ENCODE results near the gene OR13J1.
A peak's percentile ranks its signal among the peaks of the same experiment; 100 is the strongest.
"Not testable (repeated sequence)": the region's sequence is repeated elsewhere in the genome, so short reads cannot be mapped to it uniquely, and the experiment has no call there.

The OR13J1 gene

DNA sequence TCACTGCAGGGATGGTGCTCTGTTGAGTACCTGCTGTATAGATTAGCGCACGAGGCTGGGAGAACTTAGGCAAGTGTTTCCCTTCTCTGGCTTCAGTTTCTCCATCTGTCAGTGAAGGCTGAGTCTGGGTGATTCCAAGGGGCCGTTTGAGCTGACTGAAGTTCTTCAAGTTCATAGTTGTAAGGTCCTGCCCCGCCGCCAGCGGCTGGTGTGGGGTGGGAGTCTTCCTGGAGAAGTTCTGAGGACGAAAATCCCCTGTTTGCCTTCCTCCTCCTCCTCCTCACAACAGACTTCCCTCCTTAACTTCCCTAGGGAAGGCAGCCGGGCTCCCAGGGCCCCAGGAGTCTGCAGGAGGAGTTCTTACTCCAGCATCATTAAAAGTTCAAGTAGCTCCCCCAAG, 34.1 kb upstream of the OR13J1 start:
- DNase-seq: no peak

DNA sequence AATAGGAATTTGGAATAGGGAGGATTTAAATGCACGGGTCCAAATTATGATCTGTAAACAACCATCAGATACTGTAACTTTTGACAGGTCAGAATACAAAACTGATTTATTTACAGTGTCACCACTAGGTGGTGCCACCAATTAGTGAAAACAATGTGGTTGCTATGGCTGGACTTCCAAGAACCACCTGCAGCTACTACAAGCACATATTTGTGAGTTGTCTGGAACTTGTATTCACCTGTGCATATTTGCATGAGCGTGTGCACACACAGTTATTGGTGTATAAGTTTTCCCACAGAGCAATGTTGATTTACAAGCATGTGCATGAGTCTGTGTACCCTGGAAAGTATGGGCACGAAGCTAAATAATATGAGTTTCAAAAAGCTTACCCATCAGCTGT, 32.8 kb upstream of the OR13J1 start:
- peak; percentile 24 for DNase-seq

DNA sequence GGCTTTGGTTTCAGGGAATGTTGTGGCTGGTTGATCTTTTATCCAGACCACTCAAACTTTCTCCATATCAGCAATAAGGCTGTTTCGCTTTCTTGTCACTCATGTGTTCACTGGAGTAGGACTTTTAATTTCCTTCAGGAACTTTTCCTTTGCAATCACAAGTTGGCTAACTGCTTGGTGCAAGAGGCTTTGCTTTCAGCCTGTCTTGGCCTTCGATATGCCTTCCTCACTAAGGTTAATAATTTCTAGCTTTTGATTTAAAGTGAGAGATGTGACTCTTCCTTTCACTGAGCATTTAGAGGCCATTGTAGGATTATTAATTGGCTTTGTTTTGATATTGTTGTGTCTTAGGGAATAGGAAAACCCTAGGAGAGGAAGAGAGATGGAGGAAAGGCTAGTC, 28.8 kb upstream of the OR13J1 start:
- no peak for DNase-seq

DNA sequence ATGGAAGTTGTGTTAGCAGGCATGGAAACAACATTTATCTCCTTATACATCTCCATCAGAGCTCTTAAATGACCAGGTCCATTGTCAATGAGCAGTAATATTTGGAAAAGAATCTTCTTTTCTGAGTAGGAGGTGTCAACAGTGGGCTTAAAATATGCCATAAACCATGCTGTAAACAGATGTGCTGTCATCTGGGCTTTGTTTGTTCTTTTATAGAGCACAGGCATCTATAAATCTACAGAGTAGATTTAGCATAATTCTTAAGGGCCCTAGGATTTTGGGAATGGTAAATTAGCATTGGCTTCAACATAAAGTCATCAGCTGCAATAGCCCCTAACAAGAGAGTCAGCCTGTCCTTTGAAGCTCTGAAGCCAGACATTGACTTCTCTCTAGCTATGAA, 28.1 kb upstream of the OR13J1 start:
- DNase-seq: no peak

DNA sequence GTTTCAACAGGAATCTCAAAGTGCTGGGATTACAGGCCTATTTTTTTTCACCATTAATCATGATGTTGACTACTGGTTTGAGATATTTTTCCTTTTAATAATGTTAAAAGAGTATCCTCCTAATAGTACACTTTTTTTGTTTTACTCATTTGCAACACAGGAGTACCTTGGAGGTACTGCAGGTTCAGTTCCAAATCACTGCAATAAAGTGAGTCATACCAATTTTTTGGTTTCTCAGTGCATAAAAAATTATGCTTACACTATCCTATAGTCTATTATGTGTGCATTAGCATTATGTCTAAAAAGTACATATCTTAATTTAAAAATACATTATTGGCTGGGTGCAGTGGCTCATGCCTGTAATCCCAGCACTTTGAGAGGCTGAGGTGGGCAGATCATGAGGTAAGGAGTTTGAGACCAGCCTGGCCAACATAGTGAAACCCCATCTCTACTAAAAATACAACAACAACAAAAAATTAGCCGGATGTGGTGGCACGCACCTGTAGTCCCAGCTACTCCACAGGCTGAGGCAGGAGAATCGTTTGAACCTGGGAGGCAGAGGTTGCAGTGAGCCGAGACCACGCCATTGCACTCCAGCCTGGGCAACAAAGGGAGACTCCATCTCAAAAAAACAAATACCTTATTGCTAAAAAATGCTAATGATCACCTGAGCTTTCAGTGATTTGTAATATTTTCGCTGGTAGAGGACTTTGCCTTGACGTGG, 27.3 kb upstream of the OR13J1 start:
- not testable (repeated sequence) for DNase-seq

DNA sequence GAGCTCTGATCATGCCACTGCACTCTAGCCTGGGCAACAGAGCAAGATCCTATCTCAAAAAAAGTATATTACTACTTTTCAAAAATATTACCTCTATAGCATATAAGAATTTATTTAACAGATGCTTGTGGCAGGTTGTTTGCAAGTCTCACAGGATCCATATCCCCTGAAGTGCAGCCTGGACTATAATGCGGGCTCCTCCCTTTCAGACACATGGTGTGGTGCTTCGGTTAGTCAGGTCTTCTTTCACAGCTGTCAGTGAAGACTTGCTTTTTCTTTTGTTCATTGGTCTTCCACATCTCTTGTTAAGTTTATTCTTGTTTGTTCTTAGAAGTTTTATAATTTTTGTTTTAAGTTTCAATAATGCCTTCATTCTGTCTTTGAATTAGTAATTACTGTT, 26.4 kb upstream of the OR13J1 start:
- no peak for DNase-seq

DNA sequence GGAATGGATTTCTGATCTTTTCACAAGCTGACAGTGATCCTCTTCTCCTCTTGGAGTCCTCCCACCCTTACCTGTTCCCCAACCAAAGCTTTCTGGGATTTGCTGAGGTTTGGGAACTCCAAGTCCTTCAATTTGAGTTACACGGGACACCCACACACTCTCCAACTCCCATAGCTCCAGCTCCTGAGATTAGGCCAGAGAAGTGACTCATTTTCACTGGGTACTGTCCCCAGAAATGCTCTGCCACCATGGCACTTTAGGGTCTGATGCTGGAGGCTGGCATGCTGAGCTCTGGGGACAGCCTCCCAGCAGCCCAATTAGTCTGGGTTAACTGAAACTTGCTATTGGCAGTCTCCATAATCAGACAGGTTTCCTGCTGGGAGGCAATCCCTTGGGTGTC, 21.9 kb upstream of the OR13J1 start:
- no peak for DNase-seq

DNA sequence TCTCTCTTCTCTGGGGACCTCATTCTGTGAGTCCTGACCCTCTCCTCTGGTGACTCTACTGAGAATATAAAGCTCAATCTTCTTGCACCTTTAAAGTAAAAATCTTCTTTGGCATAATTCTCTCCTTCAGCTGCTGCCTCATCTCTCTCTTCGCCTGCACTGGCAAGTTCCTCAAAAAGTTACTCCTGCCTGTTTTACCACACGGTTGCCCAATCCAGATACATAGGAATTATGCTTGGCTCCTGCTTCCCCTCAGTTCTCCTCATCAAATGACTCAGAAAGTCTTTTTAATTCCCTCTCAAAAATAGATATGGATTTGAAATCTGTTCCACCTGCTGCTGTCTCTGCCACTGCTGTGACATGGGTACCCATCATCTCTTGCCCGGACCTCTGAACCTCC, 21.4 kb upstream of the OR13J1 start:
- no peak for DNase-seq

DNA sequence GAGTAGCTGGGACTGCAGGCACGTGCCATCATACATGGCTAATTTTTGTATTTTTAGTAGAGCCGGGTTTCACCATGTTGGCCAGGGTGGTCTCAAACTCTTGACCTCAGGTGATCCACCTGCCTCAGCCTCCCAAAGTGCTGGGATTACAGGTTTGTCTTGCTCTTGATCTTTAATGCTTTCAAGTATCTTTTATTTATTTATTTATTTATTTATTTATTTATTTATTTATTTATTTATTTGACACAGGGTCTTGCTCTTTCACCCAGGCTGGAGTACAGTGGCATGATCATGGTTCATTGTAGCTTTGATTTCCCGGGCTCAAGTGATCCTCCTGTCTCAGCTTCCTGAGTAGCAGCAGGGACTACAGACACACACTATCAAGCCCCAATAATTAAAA, 14.7 kb upstream of the OR13J1 start:
- DNase-seq: not testable (repeated sequence)

DNA sequence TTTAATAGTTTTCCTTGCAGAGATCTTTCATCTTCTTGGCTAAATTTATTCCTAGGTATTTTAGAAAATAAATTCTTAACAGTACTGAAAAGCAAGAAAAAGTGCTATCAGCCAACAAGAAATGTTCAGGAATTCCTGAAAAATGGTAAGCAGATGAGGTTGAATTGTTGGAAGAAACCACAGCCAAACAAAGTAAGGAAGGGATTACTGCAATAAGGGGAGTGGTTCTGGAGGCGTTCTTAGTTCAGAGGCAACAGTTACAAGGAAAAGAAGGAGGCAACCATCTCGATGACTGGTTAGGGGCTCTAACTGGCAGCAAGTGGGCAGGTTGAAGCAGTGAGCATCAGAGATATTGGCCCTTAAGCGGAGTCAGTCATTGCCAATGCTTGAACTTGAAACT, 12.8 kb upstream of the OR13J1 start:
- no peak for DNase-seq

DNA sequence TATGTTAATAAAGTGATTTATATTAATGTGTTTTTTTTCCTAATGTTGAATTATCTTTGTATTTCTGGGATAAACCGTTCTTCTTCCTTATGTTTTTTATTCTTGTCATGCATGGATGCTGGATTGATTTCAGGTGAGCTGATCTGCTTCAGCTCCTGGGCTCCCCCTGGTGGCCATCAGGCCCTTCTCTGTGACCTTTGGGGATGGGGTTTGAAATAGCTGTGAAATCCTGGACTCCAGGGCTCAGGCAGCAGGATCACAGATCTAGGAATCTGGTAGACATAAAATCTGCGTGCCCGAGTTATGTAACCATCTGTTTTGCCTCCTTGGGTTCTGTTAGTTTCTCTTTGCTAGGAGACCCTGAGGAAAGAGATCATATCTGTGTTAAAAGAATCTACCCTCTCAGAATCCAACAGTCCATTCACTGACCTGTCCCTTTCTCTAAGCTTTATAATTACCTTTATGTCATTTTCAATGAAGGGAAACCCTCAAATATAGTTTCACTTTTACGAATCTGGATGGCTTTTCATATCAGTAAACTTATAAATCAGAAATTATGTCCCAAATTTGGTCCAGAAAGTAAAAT, 12.2 kb upstream of the OR13J1 start:
- peak; percentile 59 for DNase-seq

DNA sequence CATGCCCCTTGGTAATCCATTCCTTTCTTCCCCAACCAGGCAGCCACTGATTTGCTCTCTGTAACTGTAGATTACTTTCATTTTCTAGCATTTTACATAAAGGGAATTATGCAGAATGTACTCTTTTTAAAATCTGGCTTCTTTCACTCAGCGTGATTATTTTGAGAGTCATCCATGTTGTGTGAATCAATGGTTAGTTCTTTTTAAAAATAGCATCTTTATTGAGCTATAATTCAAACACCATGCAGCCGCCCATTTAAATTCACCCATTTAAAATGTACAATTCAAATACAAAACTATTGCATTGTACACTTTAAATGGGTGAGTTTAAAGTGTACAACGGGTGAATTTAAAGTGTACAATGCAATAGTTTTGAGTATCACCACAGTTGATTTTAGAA, 2.3 kb upstream of the OR13J1 start:
- no peak for DNase-seq

DNA sequence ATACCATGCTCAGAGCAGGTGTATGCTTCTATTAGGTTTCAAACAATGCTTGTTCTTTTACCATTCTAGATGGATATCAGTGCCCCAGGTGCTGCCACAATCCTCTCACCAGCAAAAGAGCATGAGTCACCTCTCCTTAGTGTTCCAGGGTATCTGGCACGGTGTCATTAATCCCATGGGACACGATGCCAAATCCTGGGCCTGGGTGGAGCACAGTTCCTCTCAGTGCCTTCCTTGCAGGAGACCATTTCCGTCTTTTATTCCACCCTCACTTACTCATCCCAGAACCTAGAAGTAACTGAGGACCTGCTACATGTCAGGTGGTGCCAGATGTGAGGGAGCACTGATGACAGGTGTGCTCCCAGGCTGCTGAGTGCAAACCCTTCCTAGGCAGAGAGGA, 1.3 kb upstream of the OR13J1 start:
- no peak for DNase-seq

DNA sequence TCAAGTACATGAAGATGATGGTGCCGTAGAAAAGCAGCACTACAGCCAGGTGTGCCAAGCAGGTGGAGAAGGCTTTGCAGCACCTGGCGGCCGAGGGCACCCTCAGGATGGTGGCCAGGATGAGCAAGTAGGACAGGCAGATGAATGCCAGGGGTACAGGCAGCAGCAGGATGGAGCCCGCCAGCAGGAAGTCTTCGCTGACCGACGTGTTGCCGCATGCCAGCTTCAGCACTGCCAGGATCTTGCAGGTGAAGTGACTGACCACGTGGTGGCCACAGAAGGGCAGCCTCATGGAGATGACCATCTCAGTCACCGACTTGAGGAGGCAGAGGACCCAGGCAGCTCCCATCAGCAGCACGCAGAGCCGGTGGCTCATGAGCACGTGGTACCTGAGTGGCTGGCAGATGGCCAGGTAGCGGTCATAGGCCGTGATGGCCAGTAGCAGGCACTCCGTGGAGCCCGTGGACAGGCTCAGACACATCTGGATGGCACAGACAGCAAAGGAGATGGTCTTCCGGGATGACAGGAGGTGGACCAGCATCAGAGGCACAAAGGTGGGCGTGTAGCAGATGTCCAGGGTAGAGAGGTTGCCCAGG, 482 bp downstream of the OR13J1 start:
- DNase-seq: no peak

DNA sequence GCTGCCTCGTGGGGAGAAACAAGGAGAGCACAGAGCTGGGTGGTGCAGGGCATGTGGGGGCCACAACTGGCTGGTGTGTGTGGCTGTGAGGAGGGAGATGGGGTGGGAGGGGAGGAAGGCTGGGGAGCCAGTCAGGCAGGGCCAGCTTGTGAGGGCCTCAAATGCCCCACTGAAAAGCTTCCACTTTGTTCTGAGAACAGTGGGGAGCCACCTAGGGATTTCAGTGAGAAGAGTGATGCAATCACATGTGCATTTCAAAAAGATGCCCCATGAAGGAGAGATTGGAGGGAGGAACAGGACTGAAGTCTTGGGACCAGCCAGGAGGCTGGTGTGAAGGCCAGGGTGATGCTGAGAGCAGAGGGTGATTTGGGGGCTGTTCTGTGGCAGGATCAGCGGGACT, 1.3 kb downstream of the OR13J1 start:
- DNase-seq: no peak

DNA sequence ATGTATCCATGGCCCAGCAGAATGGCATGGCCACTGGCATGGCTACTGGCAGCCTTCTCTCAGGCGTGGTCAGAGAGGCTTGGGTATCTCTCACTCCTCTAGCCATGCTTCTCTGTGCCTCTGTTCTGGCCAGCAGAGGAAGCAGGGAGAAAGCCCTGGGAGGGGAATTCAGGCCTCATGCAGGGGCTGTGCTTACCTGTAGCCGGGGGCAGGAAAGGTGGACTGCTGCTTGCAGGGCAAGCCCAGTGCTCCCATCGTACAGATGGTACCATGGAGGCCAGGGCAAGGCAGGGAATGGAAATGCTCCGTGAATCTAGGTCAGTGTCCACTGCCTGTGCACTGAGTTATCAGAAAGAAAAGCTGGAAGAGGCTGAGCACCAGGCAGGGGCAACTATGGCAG, 2.7 kb downstream of the OR13J1 start:
- no peak for DNase-seq

DNA sequence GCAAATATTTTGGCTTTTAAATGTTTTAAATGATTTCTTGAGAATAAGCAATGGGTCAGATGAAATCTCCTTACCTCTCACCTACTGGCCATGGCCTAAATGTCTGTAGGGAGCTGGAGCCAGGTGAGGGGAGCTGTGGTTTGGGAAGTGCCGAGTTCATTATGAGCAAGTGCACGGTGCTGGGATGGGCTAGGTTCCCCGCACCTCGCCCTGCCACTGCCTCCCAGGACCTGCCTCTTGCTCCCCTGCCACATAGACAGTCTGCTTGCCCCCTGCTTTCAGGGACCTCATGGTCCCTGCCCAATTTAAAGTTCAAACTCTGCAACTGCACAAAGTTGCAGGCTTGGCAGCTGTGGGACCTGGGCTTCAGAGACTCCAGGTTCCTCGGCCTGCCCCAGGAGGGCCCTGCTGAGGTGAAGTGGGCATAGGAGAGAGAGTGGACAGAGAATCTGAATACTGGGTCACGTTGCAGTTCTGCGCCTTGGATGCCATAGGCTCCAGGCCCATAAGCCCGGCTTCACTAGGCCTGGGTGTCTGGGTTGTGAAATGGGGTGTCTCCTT, 5.4 kb downstream of the OR13J1 start:
- no peak for DNase-seq

DNA sequence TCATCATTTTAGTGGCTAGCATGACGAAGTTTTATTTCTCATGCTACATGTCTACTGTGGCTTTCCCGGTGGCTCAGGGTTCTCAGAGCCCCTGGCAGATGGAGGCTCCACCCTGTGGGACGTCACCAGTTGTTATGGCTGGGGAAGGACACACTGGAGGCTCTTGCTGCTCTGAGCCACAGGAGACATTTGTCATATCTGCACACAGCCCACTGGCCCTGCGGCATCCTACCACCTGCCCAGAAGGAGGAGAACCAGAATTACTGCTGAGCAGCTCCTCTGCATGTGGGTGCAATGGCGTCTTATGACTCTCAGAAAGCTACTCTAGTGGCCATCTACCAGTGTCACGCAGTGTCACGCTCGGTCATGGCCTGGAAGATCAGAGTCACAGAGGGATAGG, 6.6 kb downstream of the OR13J1 start:
- DNase-seq: no peak

DNA sequence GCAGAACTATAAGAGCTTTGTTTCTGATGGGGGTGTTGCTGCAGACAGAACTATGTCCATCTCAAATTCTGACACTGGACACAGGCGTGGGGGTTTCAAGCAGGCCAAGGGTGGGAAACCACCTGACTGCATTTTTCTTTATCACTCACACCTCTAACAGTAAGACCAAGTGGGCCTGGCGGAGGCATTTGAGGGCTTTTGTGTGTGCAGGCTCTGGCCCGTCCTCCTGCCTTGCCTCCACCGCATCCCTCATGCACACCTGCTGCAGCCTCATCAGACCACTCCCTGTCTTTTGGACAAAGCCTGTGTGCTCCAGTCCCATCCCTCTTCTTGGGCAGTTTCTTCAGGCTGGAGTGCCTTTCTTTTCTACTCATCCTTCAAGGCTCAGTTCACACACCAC, 7.9 kb downstream of the OR13J1 start:
- no peak for DNase-seq

DNA sequence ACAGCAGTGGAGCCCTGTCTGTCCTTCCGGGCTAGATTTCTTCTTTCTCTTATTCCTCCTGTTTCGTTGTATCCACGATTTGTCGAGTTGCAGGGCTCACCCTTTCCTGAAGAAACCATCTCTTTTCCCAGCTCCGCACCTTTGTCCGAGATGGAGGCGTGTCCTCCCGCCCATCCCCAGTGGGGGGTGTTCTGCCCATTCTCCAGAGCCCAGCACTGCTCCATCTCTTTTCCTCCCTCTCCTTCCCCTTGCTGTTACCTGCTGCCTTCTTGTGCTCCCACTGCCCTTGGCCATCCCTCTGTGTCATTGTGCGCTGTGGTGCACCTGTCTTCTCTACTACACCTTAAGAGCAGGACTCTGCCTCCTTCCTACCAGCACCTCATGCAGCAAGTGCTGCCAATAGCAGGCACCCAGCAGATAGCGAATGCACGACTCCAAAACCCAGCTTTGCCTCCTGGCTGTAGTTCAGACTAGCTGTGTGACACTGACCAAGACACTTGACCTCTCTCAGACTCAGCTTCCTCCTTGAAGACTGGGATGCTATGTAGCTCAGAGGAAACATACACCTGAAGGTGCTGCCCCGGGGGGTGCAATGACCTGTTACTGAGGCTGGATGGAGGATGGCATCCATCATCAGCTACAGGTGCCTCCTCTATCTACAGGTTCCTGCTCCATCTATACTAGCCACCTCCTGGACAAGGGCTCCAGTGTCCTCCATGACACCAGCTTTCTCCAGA, 8.9 kb downstream of the OR13J1 start:
- no peak for DNase-seq

DNA sequence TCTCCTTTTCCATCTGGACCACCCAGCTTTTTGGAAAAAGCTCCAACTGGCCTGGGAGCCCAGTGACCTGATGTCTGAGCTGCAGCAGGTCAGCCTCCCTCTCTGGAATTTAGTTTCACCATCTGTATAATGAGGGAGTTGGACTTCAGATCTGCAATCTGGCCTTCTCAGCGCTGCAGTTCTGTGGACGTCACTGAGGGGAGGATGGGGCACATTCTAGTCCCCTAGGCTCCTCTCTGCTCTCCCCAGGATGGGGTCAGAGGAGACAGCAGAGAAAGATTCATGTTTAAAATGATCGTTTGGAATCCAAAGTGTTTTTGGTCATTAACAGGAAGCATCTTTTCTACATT, 10.2 kb downstream of the OR13J1 start:
- DNase-seq: no peak

DNA sequence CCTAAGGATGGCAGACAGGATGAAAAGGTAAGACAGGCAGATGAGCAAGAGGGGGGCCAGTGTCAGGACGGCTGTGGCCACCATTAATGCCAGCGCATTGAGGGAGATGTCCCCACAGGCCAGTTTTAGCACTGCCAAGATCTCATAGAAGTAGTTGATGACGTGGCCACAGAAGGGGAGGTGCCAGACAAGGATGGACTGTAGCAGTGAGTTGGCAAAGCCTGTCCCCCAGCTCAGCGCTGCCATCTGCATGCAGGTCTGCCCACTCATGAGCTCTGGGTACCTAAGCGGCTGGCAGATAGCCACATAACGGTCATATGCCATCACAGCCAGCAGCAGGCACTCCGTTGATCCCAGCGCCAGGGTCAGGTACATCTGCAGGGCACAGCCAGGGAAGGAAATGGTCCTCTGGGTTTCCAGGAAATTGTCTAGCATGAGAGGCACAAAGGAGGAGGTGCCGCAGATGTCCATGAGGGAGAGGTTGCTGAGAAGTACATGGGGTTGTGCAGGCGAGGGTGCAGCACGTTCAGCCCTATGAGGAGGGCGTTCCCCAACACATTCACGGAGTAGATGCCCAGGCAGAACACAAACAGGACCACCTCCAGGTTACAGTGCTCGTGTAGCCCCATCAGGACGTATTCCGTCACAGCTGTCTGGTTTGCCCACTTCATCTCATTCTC, 10.8 kb downstream of the OR13J1 start:
- no peak for DNase-seq

DNA sequence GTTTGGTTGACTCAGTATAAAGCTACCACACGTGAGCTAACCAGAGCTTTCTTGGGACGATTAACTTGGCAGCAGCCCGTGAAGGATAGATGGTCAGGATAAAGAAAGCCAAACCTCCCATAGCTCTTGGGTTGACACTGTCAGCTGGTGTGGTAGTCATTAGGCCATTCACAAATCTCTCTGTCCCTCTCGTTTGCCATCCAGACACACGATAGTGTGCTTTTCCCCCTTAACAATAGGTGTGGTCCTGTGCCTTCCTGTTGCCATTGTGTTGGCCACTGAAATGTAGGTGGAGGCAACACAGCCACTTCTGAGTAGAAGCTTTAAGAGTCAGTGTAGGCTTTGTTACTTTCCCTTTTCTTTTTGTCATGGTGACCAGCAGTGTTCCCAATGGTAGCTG, 11.7 kb downstream of the OR13J1 start:
- DNase-seq: no peak
